ENCODE results near the gene PIK3C2G. TPM values are rescaled to one million over a fixed set of nuclear protein-coding genes. Genes with fewer than 3 reads are reported as not detected.
A peak's percentile ranks its signal among the peaks of the same experiment; 100 is the strongest.

The PIK3C2G gene
- total and polyA plus RNA-seq, 2 donors from 2014 or later = 4.4 to 5.8 TPM

DNA sequence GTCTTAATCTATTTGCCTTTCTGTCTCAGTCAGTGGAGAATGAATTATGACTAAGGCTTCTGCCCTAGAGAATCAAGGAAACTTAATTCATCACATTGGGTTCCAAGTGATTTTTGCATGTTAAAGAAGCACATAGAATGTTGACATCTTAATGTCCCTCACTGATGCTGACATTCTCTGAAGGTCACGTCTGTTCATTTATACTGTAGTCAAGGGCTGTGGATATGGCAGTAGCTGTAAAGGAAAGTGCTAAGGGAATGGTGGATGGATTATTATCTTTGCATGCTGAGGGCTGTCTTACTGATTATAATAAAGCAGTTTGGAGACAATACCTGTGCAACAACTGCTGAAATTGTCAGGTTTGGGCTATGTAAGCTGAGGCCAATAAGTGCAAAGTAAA is 315.3 kb downstream of the PIK3C2G start:
- DNase-seq = no peak
- FAIRE-seq = no peak

DNA sequence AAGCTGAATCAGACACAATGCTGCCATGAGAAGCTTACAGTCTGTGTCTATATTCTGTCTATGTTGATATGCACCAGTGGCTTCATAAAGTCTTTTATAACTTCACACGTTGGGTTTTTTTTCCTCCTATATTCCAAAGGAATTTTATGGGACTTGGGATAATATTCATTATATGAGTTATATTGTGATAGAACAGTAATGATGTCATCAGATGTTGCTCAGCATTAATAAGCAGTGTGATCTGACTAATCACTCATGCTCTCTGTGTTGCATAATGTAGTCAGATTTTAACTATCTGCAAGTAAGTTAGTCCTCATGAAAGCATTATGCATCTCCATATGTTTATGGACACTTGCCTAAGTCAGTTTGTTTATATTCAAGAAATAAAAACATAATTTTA is 316.9 kb downstream of the PIK3C2G start:
- Histone ChIP-seq H3K36me3 (ENCODE audit: control insufficient read depth in 2 of 3, insufficient read depth in 3 of 3, low read length in 3 of 3) (no peaks in the 10 kb centered on the region), H3K4me3 (ENCODE audit: low read length in 3 of 3) (no peak overlapping the region), H3K4me1 (ENCODE audit: control insufficient read depth in 2 of 3, insufficient read depth in 2 of 3, low read depth in 1 of 3, low read length in 3 of 3) (no peaks in the 10 kb centered on the region), H3K27ac (ENCODE audit: low read depth in 2 of 2, low read length in 2 of 2) (no peak overlapping the region), H3K9ac (ENCODE audit: low read length in 3 of 3) (no peak overlapping the region), H3K27me3 (ENCODE audit: control insufficient read depth, insufficient read depth, low read length) (no peaks in the 10 kb centered on the region), H3K9me3 (ENCODE audit: control insufficient read depth in 2 of 3, insufficient read depth in 1 of 3, low read length in 3 of 3) (peaks cover 0 to 2% (median 0%) of the 10 kb centered on the region in 3 donors)
- no peak for TF ChIP-seq CTCF (IDR thresholded peaks at IDR 0.05; ENCODE audit: borderline replicate concordance, extremely low read depth, insufficient read depth)
- DNase-seq (no peak), FAIRE-seq (no peak)
- intact Hi-C loops (cut with DNase I) = no loop called here

More for the DNA sequence above, 315.3 kb downstream of the PIK3C2G start:
- no peak for TF ChIP-seq CTCF (IDR thresholded peaks at IDR 0.05; ENCODE audit: borderline replicate concordance, extremely low read depth, insufficient read depth)
- H3K9ac ChIP-seq (ENCODE audit: low read length in 3 of 3) = no peak overlapping the region
- H3K27ac ChIP-seq (ENCODE audit: low read depth in 2 of 2, low read length in 2 of 2) = no peak overlapping the region
- H3K4me3 ChIP-seq (ENCODE audit: low read length in 3 of 3) = no peak overlapping the region
- intact Hi-C loops (cut with DNase I) = no loop called here
- no peaks in the 10 kb centered on the region for H3K36me3 ChIP-seq (ENCODE audit: control insufficient read depth in 2 of 3, insufficient read depth in 3 of 3, low read length in 3 of 3)
- H3K4me1 ChIP-seq (ENCODE audit: control insufficient read depth in 2 of 3, insufficient read depth in 2 of 3, low read depth in 1 of 3, low read length in 3 of 3) = no peaks in the 10 kb centered on the region
- H3K27me3 ChIP-seq (ENCODE audit: control insufficient read depth, insufficient read depth, low read length) = no peaks in the 10 kb centered on the region
- no peaks in the 10 kb centered on the region for H3K9me3 ChIP-seq (ENCODE audit: control insufficient read depth in 2 of 3, insufficient read depth in 1 of 3, low read length in 3 of 3)

- peak in 2 of 5 donors; percentile 31 to 71 for DNase-seq
- Histone ChIP-seq H3K9ac (ENCODE audit: low read length in 3 of 3) (no peak overlapping the region), H3K36me3 (ENCODE audit: control insufficient read depth in 2 of 3, insufficient read depth in 3 of 3, low read length in 3 of 3) (no peaks in the 10 kb centered on the region), H3K27ac (ENCODE audit: low read depth in 2 of 2, low read length in 2 of 2) (no peak overlapping the region), H3K4me3 (ENCODE audit: low read length in 3 of 3) (no peak overlapping the region), H3K27me3 (ENCODE audit: control insufficient read depth, insufficient read depth, low read length) (no peaks in the 10 kb centered on the region), H3K9me3 (ENCODE audit: control insufficient read depth in 2 of 3, insufficient read depth in 1 of 3, low read length in 3 of 3) (peaks cover 0 to 7% (median 0%) of the 10 kb centered on the region in 3 donors), H3K4me1 (ENCODE audit: control insufficient read depth in 2 of 3, insufficient read depth in 2 of 3, low read depth in 1 of 3, low read length in 3 of 3) (no peaks in the 10 kb centered on the region)
- no peak for TF ChIP-seq CTCF (IDR thresholded peaks at IDR 0.05; ENCODE audit: borderline replicate concordance, extremely low read depth, insufficient read depth)
- intact Hi-C loops (cut with DNase I) = no loop called here
- no peak for FAIRE-seq
Measured at GRCh38 chr12:18580291-18580690, 319.0 kb downstream of the PIK3C2G start.

- Histone ChIP-seq H3K9me3 (ENCODE audit: control insufficient read depth in 2 of 3, insufficient read depth in 1 of 3, low read length in 3 of 3) (peaks cover 0 to 7% (median 0%) of the 10 kb centered on the region in 3 donors), H3K27ac (ENCODE audit: low read depth in 2 of 2, low read length in 2 of 2) (no peak overlapping the region)
Measured at GRCh38 chr12:18580706-18581105, 319.4 kb downstream of the PIK3C2G start.

More at GRCh38 chr12:18580706-18581105, 319.4 kb downstream of the PIK3C2G start:
- Histone ChIP-seq H3K36me3 (ENCODE audit: control insufficient read depth in 2 of 3, insufficient read depth in 3 of 3, low read length in 3 of 3) (no peaks in the 10 kb centered on the region), H3K27me3 (ENCODE audit: control insufficient read depth, insufficient read depth, low read length) (no peaks in the 10 kb centered on the region), H3K4me1 (ENCODE audit: control insufficient read depth in 2 of 3, insufficient read depth in 2 of 3, low read depth in 1 of 3, low read length in 3 of 3) (no peaks in the 10 kb centered on the region), H3K4me3 (ENCODE audit: low read length in 3 of 3) (no peak overlapping the region), H3K9ac (ENCODE audit: low read length in 3 of 3) (no peak overlapping the region)
- no peak for TF ChIP-seq CTCF (IDR thresholded peaks at IDR 0.05; ENCODE audit: borderline replicate concordance, extremely low read depth, insufficient read depth)
- DNase-seq = no peak
- FAIRE-seq = no peak
- intact Hi-C loops (cut with DNase I) = no loop called here

Data from kidney (tissue), 14 donors.